OCI-LY7 (cell line): ENCODE measurements around the gene PCBD1.

Experiments
- CTCF ChIP-seq: fragments of 200-600 bp; sonication (generic); conservative IDR thresholded peaks from 2 replicates; pipeline ENCODE4 v1.5.1; 2014; ENCODE audit warnings: mild to moderate bottlenecking, antibody characterized with exemption, low read length, moderate library complexity, mixed read lengths
- EZH2phosphoT487 ChIP-seq: fragments of 200-600 bp; sonication (generic); IDR thresholded peaks from 2 replicates; pipeline ENCODE4 v1.6.1; 2018; ENCODE audit warnings: low read depth, borderline replicate concordance, mild to moderate bottlenecking, mixed run types, antibody characterized with exemption, low read length, moderate library complexity, mixed read lengths

GRCh38 chr10:70916241-70916640 lies 27.9 kb upstream of the PCBD1 start:
- TF ChIP-seq EZH2phosphoT487 = no peak
- no peak for TF ChIP-seq CTCF
